H4 (cell line): ENCODE measurements around the gene CASR. TPM values are rescaled to one million over a fixed set of nuclear protein-coding genes. Genes with fewer than 3 reads are reported as not detected.
"Not testable (repeated sequence)": the region's sequence is repeated elsewhere in the genome, so short reads cannot be mapped to it uniquely, and the experiment has no call there.

Source experiments
- DNase-seq: peaks from one replicate; pipeline ENCODE4 v3.0.0-alpha.2; 2015; ENCODE audit warnings: low spot score
- total RNA-seq: library from RNA; depleted of rRNA; stranded (reverse); fragments of >200 nt; shearing (Covaris generic); gene quantifications from 2 replicates; pipeline ENCODE4 v1.2.3, GENCODE V29; 2014; rRNA removed

The CASR gene
- total RNA-seq = not detected in 2 replicates

DNA sequence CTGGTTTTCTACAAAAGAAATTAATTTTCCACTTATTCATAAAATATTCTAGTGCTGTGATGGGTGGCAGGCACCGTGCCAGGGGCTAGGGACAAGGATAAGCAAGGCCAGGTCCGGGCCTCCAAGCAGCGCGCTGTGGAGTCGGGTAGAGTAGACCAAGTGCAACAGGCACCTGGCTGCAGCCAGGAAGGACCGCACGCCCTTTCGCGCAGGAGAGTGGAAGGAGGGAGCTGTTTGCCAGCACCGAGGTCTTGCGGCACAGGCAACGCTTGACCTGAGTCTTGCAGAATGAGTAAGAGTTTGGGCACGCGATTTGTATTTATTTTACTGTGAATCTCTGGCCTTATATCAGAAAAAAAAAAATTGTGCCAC is at the start of gene CASR:
TSS of gene CASR (plus strand) at position 148 of the 372 bp plus-strand sequence. CDS start 70,522 bp downstream, outside the sequence.
- no peak for DNase-seq

DNA sequence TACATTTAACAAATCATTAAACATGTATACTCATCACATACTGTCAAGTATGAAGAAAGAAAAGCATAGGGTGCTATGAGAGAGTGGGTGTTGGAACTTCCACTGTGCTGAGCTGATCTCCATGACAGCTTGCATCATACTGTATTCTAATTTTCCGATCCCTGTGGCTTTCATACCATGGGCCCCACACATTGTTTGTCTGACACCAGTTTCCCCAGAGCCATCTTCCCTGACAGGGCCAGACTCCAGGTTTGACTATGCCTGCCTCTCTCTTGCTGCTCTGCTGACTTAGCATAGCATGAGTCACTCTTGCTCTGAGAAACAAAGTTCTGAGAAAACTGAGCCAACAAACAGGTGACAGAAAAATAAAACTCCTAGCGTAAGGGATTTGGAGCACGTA is 37.0 kb upstream of the CASR start:
- DNase-seq = no peak

DNA sequence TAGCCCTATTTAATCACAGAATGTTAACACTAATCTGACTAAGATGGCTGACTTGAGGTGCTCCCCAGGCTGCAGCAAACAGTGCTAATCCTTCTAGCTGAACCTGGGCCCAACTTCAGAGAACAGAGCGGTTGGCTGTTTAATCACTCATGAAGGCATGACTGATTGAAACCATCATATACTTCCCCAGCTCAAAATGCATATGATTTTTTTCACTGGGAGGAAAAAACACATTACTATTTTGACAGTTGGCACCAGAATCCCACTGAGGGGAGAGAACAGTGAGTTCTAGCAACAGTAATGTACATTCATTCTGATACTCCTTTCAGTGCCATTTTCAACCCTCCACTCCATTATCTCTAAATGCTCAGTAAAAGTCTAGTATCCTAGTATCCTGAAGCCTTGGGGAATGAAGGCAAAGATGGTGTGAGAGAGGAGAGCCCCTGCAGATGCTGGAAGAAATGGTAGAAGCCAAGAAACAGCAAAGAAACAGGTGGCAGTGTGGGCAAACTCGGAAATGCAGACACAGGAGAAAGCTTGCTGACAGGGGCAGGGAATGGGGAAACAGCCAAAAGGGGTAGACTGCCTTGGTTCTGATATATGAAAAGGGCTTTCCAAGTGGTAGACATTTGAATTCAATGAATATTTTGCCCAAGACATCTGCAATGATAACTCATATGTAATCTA is 34.4 kb upstream of the CASR start:
- DNase-seq = no peak

DNA sequence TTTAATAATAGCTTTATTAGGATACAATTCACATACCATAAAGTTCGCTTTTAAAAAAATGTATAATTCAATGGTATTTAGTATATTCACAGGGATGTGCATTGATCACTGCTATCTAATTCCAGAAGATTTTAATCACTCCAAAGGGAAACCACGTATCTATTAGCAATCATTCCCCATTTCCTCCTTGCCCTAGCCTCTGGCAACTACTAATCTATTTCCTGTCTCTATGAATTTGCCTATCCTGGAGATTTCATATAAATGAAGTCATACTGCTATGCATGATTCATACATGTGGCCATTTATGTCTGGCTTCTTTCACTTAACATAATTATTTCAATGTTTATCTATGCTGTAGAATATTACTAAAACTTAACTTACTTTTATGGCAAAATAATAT is 32.0 kb upstream of the CASR start:
- DNase-seq = no peak

GRCh38 chr3:122164983-122165382 is 18.5 kb upstream of the CASR start:
- DNase-seq = not testable (repeated sequence)

DNA sequence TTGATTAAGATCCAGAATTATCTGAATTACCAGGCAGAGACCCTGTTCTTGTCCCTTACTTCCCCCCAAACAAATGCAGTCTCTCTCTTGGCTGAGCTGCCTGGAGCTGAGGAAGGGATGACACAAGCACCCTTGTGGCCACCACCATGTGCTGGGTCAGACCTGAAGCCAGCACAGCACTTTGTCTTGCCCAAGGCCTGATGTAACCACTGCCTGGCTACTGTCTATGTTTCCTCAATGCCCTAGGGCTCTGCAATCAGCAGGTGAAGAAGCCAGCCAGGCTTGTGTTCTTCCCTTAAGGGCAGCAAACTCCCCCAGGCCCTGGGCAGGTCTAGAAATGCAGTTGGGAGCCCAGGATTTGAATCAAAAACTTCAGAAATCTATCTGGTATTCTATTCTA is 15.8 kb upstream of the CASR start:
- no peak for DNase-seq

GRCh38 chr3:122168044-122168443 is 15.4 kb upstream of the CASR start:
- no peak for DNase-seq

DNA sequence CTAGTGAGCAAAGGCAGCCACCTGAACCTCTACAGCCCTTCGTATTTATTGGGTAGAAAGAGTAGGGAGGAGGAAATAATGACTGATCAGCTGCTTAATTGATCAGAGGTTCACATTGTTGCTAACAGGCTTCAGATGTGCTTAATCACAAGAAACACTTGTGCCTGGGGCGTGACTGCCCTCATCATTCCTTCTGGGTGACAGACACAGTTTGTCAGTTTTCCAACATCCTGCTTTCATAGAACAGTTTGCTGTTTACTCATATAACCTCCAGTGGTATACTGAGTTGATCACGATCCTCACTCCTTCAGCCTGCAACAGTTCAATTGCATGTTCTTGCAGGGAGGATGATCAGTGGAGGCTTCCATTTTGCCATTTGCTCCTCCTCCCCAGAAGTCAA is 13.6 kb upstream of the CASR start:
- DNase-seq = no peak

GRCh38 chr3:122171361-122171760 is 12.1 kb upstream of the CASR start:
- not testable (repeated sequence) for DNase-seq

GRCh38 chr3:122178711-122179110 is 4.8 kb upstream of the CASR start:
- no peak for DNase-seq

DNA sequence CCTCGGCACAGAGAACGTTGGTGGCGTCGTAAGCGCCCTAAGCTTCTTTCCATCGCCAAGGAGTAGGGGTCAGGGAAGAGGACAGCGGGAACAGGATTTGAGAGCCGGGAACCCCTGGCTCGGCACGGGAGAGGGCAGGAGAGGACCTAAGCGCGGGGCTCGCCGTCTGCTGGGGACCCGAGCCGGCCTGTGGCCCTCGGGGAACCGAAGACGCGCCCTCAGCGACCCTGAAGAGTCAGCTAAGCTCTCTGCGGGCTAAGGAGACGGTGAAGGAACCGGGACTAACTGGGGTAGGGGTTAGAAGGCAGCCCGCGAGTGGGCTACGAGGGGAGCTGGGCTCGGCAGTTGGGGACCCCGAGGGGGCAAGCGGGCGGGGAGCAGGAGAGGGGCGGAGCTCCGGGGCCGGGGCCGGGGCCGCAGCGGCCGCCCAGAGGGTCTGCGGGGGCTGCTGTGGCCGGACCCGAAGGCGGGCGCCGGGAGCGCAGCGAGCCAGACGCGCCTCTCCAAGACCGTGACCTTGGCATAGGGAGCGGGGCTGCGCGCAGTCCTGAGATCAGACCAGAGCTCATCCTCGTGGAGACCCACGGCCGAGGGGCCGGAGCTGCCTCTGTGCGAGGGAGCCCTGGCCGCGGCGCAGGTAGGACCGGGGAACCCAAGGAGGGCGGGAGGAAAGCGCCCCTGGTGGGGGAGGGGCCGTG is 574 bp downstream of the CASR start:
- no peak for DNase-seq

GRCh38 chr3:122184591-122184929 is 1.1 kb downstream of the CASR start:
- no peak for DNase-seq

GRCh38 chr3:122186372-122186771 is 2.9 kb downstream of the CASR start:
- DNase-seq = no peak

- DNase-seq = no peak
Observed at GRCh38 chr3:122188737-122189136, 5.3 kb downstream of the CASR start.

- DNase-seq = no peak
Observed at GRCh38 chr3:122189357-122189756, 5.9 kb downstream of the CASR start.

GRCh38 chr3:122190525-122190924 is 7.1 kb downstream of the CASR start:
- DNase-seq = no peak

GRCh38 chr3:122198966-122199365 is 15.5 kb downstream of the CASR start:
- DNase-seq = no peak

GRCh38 chr3:122199552-122199951 is 16.1 kb downstream of the CASR start:
- DNase-seq = no peak

- DNase-seq = no peak
Observed at GRCh38 chr3:122200661-122201060, 17.2 kb downstream of the CASR start.

DNA sequence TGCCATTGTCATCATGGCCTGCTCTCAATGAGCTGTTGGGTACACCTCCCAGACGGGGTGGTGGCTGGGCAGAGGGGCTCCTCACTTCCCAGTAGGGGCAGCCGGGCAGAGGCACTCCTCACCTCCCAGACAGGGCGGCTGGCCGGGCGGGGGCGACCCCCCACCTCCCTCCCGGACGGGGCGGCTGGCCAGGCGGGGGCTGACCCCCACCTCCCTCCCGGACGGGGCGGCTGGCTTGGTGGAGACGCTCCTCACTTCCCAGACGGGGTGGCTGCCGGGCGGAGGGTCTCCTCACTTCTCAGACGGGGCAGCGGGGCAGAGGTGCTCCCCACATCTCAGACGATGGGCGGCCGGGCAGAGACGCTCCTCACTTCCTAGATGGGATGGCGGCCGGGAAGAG is 18.0 kb downstream of the CASR start:
- DNase-seq = not testable (repeated sequence)

- no peak for DNase-seq
Observed at GRCh38 chr3:122208579-122208978, 25.1 kb downstream of the CASR start.

- DNase-seq = no peak
Observed at GRCh38 chr3:122213650-122214049, 30.2 kb downstream of the CASR start.

GRCh38 chr3:122214711-122215110 is 31.2 kb downstream of the CASR start:
- no peak for DNase-seq
